Activated CD8-positive, alpha-beta memory T cell treated with anti-CD3 and anti-CD28 coated beads for 48 hours (primary cell): ENCODE measurements around the gene TRIP6.

ENCODE experiments used
- DNase-seq, 3 experiments: peaks; one replicate each; pipeline ENCODE4 v3.0.0-alpha.2; 2020; ENCODE audit warnings: low read depth in 2 of 3, low spot score in 2 of 3

Gene TRIP6, protein sequence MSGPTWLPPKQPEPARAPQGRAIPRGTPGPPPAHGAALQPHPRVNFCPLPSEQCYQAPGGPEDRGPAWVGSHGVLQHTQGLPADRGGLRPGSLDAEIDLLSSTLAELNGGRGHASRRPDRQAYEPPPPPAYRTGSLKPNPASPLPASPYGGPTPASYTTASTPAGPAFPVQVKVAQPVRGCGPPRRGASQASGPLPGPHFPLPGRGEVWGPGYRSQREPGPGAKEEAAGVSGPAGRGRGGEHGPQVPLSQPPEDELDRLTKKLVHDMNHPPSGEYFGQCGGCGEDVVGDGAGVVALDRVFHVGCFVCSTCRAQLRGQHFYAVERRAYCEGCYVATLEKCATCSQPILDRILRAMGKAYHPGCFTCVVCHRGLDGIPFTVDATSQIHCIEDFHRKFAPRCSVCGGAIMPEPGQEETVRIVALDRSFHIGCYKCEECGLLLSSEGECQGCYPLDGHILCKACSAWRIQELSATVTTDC

DNA sequence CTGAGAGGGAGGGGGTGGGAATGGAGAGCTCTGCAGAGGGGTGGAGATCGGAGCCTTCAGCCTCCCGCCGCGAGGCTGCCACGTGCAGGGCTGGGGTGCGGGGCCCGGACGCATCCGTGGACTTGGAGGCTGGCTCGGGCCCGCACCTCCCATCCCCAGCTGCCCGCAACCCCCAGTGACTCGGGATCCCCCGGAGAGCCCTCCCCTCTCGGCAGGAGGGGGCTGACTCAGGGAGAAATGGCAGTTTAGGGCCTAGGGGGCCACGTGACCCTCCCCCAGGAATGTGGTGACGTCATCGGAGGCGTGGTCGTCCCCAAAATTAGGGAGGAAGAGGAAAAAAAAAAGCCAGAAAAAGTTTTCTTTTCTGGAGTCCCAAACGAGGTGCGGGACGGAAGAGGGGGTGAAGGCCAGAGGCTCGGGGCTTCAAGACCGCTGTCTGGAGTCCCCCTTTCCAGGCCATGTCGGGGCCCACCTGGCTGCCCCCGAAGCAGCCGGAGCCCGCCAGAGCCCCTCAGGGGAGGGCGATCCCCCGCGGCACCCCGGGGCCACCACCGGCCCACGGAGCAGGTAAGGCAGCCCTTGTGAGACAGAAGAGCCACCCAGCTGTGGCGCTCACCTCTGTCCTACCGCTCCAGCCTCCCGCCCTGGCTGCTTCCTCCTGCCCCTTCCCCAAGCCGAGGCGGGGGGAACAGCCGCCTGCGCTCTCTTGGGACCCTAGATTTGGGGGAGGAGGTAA lies at the start of gene TRIP6:
TRIP6 (plus strand) TSS at position 348 of the 736 bp plus-strand sequence; CDS start at position 459, 111 bp downstream.
- DNase-seq = peak in 2 of 3 experiments; percentile 41 to 51

DNA sequence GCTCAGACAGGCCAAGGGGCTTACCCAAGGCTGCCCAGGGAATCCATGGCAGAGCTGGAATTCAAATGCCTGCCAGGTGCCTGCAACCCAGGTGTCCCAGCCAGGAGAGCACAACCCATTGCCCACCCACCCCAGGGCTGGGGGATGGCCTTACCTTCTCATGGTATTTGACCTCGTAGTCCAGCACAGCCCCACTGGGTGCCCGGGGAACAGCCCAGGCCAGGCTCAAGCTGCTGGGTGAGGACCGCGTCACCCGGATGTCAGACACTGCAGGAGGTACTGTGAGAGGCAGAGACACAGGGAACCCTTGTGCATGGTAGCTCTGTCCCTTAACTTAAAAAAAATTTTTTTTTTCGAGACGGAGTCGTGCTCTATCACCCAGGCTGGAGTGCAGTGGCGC lies 48.8 kb upstream of the TRIP6 start:
- DNase-seq = no peak

DNA sequence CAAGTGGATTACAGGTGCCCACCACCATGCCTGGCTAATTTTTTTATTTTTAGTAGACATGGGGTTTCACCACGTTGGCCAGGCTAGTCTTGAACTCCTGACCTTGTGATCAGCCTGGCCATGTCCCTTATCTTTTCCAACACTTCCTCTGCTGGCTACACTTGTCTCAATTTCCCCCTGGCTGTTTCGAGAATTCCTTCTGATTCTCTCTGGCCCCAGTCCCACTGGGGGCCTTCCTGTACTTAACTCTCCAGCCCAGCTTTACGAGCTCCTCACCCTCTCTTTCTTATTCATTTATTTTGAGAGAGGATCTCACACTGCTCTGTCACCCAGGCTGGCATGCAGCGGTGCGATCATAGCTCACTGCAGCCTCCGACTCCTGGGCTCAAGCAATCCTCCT lies 48.4 kb upstream of the TRIP6 start:
- DNase-seq = no peak

DNA sequence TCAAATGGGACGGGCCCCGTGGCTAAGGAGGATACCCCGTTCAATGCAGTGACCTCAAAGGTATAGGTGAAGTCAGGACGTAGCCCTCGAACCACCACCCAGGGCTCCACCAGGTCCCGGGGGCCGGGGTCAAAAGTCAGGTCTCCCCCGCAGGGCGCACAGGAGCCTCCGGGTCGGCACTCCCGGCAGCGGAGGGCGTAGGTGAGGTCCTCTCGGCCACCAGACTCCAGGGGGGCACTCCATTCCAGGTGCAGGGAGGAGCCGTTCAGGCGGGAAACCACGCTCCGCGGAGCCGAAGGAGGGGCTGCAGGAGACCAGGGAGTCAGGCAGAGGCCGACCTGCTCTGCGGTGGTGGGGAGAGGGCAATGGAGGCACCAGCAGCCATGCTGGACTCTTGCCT lies 47.6 kb upstream of the TRIP6 start:
- DNase-seq = no peak

DNA sequence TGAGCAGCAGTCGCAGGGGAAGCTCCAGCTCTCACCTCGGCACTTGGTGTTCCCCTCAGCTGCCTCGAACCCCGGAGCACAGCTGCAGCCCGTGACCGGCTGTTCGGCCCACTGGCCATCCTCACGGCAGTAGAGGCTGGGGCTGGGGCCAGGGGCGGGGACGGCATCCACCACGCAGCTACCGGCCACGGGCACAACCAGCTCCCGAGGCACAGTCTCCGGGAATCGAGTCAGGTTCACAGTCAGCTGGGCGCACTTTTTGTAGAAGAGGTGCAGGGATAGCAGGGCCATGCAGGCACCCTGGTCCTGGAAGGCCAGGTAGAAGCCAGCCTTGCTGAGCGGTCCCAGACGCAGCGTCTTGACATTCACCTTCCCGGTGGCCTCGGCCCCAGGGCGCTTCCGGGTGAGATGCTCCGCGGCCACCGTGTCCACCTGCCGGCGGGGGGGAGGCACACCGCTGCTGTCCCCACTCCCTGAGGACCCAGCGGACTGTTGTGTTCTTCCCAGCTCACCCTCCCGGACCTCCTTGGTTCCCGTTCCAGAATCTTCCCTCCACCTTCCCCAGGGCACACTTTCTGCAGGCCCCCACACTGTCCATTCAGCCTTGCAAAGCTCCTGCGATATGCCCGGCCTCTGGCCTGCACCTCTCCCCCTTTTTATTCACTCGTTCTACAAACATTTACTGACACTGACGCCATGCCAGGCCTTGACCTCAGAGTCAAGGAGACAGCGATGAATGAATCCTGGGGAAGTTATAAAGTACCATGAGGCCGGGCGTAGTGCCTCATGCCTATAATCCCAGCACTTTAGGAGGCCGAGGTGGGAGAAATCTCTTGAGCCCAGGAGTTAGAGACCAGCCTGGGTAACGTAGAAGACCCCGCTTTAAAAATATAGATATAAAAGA lies 44.7 kb upstream of the TRIP6 start:
- no peak for DNase-seq

DNA sequence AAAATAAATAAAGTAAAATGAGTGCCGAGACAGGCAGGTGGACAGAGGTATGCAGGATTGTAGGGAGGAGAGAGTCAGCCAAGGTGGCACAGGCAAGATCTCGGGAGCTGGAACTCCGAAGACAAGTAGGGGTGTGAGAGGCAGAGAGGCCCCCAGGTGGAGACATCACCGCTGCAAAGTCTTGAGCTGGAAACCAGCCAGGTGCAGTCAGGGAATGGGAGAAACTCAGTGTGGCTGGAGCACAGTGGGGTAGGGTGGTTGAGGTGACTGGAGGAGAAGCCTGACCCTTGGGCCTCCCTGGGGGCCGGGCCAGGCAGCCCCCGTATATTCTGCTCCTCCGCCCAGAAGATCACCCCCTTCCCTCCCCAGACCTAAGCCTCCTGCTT lies 44.1 kb upstream of the TRIP6 start:
- no peak for DNase-seq

DNA sequence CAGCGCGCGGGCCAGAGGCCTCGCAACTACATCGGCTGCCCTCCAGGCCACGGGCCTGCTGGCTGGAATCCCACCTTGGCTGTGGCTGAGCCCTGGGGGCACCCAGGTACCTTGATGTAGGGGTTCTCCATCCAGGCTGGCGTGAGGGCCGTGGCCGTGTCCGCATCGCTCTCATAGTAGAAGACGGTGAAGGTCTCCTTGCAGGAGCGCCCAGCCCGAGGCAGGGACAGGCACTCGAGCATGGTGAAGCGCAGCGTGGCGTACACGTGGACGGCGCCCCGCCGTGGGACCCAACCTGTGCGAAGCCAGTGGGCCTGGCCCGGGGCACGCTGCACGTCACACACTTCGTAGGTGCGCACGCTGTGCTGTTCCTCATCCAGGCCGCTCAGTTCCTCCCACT lies 43.7 kb upstream of the TRIP6 start:
- DNase-seq = no peak

DNA sequence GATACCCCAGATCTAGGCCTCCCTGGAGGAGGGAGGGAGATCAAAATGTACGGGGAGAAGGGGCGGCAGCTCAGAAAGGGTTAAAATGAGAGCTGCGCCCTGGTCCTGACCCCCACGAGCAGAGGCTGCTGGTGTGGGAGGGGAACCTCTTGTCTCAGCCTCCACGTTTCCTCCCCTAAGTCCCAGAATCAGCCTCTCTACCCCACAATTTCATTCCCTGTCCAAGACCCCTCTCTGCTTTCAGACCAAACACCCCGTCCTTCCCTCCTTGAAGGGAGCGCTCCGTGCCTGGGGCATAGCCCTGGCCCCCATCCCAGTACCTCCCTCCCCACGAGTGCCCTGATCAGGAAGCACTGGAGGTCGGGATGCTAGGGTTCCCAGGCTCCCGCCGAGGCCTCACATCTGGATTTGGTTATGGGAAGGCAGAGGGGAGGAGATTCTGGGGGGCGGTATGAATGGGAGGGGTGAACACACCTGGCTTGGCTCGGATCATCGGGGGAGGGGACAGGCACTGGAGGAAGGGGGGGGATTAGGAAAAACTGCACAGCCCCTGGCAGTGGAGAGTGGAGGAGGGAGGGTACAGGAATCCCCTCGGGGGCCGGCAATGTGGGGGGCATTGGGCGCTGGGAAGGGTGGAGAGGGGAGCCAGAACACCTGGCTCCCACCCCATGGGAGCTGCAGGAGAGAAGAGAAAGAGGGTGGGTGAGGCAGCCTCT lies 42.5 kb upstream of the TRIP6 start:
- no peak for DNase-seq

DNA sequence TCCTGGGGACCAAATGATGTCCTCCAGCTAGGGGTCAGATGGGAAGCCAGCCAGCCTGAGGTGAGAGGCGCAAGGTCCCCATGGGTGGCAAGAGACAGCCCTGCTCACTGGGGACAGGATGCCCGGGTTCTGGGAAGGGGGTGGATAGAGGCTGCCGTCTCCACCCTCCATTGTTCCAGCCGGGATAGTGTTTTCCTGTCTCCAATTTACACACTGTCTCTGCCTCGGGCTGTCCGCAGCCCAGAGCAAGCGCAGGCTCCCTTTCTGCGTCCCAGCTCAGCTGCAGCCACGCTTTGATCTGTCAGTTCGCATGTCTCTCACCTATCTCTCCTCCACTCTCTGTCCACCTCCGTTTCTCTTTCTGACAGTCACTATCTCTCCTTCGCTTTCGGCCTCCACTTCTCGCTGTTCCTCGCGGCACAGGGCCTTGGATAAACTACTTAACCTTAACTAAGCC lies 41.9 kb upstream of the TRIP6 start:
- no peak for DNase-seq

DNA sequence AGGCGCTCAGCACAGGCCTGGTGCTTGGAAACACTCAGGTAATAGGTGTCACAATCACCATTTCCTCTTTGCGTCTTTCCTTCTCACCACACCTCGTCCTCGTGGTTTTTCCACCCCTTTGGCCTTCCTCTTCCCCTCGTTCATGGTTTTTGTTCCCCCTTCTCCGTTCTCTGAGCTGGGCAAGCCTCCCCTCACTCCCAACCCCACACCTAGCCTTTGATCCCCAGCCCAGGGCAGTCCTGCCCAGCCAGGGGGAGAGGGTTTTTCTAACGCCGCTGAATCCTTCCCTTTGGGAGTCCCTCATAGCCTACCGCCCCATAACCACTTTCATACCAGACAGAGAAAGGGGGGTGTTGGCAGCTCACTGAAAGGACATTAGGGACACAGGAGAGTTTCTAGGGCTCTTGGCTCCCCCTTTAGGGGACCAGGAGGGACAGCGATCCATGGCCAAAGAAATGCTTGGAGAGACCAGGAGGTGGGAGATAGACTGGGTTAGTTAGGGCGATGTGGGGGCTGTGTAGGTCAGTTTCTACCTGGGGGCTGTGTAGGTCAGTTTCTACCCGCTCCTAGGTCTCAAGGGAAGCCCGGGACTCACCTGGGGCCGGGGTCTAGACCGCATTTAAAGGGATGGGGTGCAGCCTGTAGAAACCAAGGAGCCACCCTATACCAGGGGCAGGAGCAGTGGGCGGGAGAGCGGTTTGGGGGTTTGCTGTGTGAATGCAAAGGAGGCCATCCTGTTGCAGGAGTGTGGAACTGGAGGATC lies 41.3 kb upstream of the TRIP6 start:
- DNase-seq = no peak

DNA sequence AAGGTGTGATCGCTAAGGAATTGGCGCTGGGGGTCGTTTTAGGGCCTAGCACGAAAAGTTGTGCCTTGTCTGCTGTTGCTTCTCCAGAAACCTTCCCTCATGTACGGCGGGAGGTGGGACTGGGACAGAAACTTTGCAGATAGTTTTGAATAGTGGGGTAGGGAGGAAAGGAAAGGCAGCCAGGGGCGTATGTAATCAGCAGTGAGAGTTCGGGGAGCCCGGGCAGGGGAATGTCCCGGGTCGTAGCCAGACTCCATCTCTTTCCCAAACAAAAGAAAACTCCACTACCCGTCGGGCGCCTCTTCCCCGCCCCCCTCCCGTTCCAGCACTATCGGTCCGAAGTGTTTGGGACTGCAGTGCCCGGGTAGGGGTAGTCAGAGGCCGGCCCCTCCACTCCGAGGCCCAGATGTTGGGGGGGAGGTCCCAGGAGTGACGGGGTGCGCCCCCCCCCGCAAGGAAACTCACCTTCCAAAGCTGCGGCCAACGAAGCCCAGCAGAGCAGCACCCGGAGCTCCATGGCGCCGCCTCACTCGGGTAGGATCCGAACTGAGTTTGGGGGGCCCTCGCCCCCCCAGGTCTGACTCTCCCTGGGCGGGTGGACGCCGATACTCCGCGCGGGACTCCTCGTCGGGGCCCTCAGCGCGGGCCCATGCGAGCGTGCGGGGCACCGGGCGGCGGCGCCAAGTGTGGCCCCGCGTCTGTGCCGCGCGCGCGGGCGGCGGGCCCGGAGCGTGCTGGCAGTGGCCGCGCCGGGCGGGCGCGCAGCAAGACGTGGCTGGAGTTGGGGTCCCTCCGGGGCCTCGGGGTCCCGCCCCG lies 40.5 kb upstream of the TRIP6 start:
- DNase-seq = no peak

DNA sequence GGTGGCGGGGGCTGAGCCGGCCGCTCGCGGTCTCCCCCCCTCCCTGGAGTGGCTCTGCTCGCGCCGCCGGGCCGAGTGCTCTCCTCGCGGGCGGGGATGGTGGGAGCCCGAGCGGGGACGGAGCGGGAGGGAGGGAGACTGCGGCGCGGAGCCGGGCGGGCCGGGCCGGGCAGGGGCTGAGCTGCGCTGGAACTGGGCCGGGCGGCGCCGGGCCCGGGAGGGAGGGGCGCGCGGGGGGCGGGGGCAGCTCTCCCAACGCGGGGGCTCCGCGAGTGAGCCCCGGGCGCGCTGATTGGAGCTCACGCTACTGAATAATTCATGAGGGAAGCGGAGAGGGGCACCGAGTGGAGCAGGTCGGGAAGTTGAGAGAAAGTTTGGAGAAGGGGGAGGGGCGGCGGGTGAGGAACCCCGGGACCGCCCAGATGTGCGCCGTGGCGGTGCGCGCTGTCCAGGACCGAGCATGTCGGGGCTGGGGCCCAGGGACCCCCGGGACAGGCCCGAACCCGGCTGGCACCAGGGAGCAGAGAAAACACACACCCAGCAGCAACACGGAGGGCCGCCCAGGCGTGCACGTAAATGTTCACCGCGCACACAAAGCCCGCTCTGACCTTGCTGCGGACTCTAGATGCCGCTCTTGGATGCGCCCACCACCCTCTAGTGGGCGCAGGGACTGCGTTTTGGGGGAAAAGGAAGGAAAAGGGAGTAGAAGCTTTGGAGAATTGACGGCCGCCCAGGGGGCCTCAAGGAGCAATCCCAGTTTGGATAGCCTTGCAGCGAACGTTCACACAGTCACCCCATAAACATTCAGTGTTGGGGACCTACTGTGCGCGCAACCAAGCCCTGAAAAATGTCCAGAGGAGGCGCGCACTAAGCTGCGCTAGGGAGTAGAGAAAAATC lies 39.6 kb upstream of the TRIP6 start, which contains the start of gene EPHB4:
EPHB4 (minus strand) TSS at position 194 of the 897 bp plus-strand sequence. CDS start 493 bp downstream, outside the sequence.
- no peak for DNase-seq

DNA sequence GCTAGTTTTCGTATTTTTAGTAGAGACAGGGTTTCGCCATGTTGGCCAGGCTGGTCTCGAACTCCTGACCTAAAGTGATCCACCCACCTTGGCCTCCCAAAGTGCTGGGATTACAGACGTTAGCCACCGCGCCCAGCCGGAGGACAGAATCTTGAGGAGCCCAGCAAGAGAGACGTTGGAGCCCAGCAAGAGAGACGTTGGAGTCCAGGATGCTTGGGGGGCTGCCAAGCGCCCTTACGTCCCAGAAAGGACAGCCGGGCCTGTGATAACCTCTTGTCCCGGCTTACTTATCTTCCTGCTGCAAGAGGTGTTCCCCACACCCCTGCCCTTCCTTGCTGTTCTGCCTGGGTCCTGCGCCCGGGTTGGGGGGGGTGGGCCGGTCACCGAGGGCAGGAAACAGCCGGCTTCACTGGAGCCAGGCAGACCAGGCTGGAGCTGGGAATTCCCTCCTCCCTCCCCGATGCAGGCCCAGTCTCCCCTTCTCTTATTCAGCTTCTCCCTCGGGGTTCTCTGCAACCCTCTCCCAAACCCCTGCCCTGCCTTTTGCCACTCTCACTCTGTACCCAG lies 38.0 kb upstream of the TRIP6 start:
- no peak for DNase-seq

DNA sequence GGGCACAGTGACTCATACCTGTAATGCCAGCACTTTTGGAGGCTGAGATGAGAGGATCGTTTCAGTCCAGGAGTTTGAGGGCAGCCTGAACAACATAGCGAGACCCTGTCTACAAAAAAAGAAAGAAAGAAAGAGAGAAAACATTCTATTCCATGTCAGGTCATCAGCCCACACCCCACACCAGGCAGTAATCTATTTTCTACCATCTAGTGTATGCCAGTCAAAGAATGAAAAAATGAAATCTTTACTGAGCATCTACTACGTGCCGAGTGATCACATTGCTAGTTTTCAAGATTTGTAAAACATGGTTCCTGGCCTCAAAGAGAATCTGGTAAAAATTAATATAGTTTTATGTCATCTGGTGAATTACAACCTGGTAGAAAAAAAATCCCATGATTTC lies 36.8 kb upstream of the TRIP6 start:
- no peak for DNase-seq

DNA sequence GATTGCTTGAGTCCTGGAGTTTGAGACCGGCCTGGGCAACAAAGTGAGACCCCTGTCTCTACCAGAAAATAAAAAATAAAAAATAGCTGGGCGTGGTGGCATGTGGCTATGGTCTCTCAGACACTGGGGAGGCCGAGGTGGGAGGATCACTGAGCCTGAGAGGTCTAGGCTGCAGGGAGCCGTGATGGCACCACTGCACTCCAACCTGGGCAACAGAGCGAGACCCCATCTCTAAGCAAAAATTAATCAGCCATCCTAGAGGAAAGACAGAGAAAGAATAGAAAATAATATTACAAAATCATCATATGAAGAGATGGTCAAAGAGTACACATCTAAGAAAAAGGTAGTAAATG lies 34.9 kb upstream of the TRIP6 start:
- no peak for DNase-seq

DNA sequence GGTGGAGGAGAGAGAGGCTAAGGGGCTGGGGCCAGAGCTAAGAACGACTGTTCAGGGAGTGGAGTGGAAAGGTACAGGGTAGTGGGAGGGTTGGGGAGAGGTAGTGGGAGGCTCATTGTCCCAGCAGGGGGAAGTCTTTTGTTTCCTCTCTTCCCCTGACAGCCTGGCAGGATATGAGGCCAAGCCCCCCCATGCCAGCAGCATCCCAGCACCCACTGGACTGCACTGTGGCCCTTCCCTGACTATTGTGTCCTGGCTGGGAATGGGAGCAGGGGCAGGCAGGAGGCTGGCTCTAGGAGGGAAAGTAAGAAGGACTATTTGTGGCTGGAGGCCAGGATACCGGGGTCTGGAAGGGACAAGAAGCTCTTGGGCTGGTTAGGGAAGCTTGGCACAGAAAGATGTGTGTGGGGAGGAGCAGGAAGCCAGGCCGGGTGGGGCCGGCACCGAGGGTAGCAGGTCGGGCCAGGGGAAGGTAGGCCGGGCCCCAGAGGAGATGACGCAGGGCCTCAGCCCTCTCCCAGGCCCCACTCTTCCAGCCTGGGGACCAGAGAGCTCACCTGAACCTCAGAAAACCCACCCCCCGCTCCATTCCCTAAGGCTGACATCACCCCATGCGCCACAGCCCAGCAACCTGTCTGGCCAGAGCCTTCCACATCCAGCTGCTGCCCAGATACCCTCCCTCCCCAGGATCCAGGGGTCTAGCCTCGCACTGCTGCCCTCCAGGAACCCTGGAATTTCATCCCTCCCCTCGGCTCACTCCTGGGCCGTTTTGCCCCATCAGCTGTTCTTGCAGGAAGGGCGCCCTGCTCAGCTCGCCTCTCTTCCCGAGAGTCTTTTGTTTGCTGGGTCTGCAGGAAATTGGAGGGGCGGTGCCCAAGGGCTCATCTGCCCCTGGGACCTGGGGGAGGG lies 31.0 kb upstream of the TRIP6 start:
- no peak for DNase-seq

DNA sequence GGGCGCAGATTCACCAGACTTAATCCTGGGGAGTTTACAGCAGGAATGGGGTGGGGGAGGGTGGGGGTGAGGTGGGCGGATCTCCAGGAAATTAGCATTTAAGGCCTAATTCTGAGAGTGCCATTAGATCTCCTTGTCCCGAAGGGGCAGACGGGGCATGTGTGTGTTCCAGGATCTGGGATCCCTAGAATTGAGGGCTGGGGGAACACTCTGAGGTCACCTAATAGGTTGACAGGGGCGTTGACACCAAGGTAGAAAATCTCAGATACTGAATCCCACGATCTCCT lies 30.4 kb upstream of the TRIP6 start:
- no peak for DNase-seq
